ENCODE data around the gene DYNLT4. TPM values are rescaled to one million over a fixed set of nuclear protein-coding genes. Genes with fewer than 3 reads are reported as not detected.

DYNLT4 gene
- total and polyA plus RNA-seq, 2 of the 8 experiments (the other 6 are each of a cell fraction or from before 2014, with no cell fraction given), result 0.29 TPM; not detected in 1

DNA sequence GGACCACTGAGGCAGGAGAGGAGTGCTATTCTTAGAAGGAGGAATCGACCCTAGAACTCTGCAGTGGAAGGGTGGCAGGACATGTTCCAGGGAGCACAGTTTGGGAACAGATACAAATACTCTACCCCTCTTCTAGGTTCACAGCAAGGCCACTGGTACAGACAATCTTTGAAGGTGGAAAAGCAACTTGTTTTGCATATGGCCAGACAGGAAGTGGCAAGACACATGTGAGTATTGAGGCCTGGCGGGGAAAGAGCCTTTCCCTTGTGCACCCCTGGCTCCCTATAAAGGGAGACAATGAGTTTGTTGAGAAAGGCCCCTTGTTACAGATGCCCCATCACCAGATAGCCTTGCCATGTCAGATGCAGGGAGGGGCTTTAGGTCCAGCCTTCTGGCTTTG, 49.7 kb downstream of the DYNLT4 start:
- Histone ChIP-seq H3K4me3 (ENCODE audit: extremely low read depth in 1 of 4, insufficient read depth in 2 of 4, low read depth in 3 of 4, low read length in 4 of 4) (no peak overlapping the region), H2BK5ac (ENCODE audit: low read depth, low read length) (no peak overlapping the region), H2AFZ (ENCODE audit: low read length) (no peak overlapping the region), H2BK15ac (ENCODE audit: low read length) (no peak overlapping the region), H3K4me1 (replicated peaks in 1 of 4; ENCODE audit: control insufficient read depth in 3 of 4, insufficient read depth in 4 of 4, low read length in 3 of 4) (no peaks in the 10 kb centered on the region), H3K23ac (ENCODE audit: insufficient read length) (no peak overlapping the region), H4K20me1 (replicated peaks in 1 of 2; ENCODE audit: control insufficient read depth in 1 of 2, insufficient read depth in 2 of 2, low read length in 2 of 2) (peaks cover 0 to 6% of the 10 kb centered on the region in 2 experiments), H3K36me3 (ENCODE audit: control insufficient read depth in 2 of 4, insufficient read depth in 4 of 4, low read length in 3 of 4) (peaks cover 64 to 92% (median 85%) of the 10 kb centered on the region in 4 experiments), H2BK20ac (ENCODE audit: low read length) (no peak overlapping the region), H3K56ac (replicated peaks; ENCODE audit: insufficient read length, low read depth, low read length) (no peak overlapping the region), H3K27ac (ENCODE audit: low read depth, low read length) (no peak overlapping the region), H3K23me2 (ENCODE audit: low read depth, low read length) (no peaks in the 10 kb centered on the region), H2AK5ac (ENCODE audit: low read depth, low read length) (no peak overlapping the region), H3K79me1 (ENCODE audit: low read depth, low read length) (0 out of 2 replicates have a peak, but pooled peaks cover 1% of the 10 kb centered on the region), H3K14ac (ENCODE audit: insufficient read length) (no peak overlapping the region), H3K9me3 (ENCODE audit: insufficient read depth in 2 of 2, low read depth in 1 of 2, low read length in 1 of 2) (no peaks in the 10 kb centered on the region), H4K5ac (ENCODE audit: insufficient read length, low read depth, low read length) (no peak overlapping the region), H3K9ac (replicated peaks in 1 of 4; ENCODE audit: extremely low read depth in 1 of 4, low read depth in 3 of 4, low read length in 3 of 4) (no peak overlapping the region), H3K79me2 (ENCODE audit: control insufficient read depth in 1 of 2, insufficient read depth in 2 of 2, low read length in 2 of 2) (no peaks in the 10 kb centered on the region), H3K18ac (ENCODE audit: extremely low read depth, low read length) (no peak overlapping the region), H4K91ac (replicated peaks; ENCODE audit: insufficient read length, low read length) (no peak overlapping the region), H3K4ac (replicated peaks; ENCODE audit: insufficient read length, low read depth, low read length) (no peak overlapping the region), H2BK120ac (replicated peaks; ENCODE audit: low read depth, low read length) (no peak overlapping the region), H3K4me2 (ENCODE audit: insufficient read depth in 1 of 2, low read depth in 2 of 2, low read length in 2 of 2) (no peak overlapping the region), H4K8ac (ENCODE audit: extremely low read depth, insufficient read depth, low read length) (no peak overlapping the region), H2BK12ac (ENCODE audit: low read depth, low read length) (no peak overlapping the region), H3K27me3 (replicated peaks in 1 of 4; ENCODE audit: control insufficient read depth in 3 of 4, extremely low read depth in 1 of 4, insufficient read depth in 3 of 4, low read length in 3 of 4) (no peaks in the 10 kb centered on the region)
- FAIRE-seq (no peak), DNase-seq (ENCODE audit: low read depth in 1 of 2, low spot score in 2 of 2) (no peak)
- ChIA-PET POLR2A (ENCODE audit: partially characterized antibody) (interaction anchor here (0.8 to 11.3 kb wide), 5 partner anchors 10 to 19 kb away, joined by 3 to 151 read pairs (median 29); partner anchors contain the start of genes KIF2C and RPS8), CTCF (ENCODE audit: partially characterized antibody) (interaction anchor here (1.2 to 2.0 kb wide), 2 partner anchors 10 to 28 kb away, joined by 3 to 7 read pairs; no protein-coding TSS in a partner anchor)
- 91% methylated on average over 2 of the region's 2 CpGs; no CpG with 5 or more reads in 1 of the 2 experiments for WGBS, 2 experiments (ENCODE audit: extremely low coverage in 1 of 2, insufficient coverage in 1 of 2, insufficient read length in 1 of 2, insufficient replicate concordance in 2 of 2, low coverage in 1 of 2, low lambda C conversion rate in 2 of 2, missing lambda C conversion rate in 1 of 2)
- TF ChIP-seq RBBP5 (IDR thresholded peaks at IDR 0.05; ENCODE audit: borderline replicate concordance, low read depth, low read length) (no peak), RAD21 (IDR thresholded peaks at IDR 0.05 in 1 of 2, conservative IDR thresholded peaks at IDR 0.05 in 1 of 2; ENCODE audit: low read depth in 2 of 2, low read length in 2 of 2) (no peak), PHF8 (conservative IDR thresholded peaks at IDR 0.05; ENCODE audit: low read depth, low read length) (no peak), TCF12 (IDR thresholded peaks at IDR 0.05; ENCODE audit: low read depth, low read length) (no peak), SAP30 (IDR thresholded peaks at IDR 0.05; ENCODE audit: insufficient read depth, insufficient replicate concordance, low read length) (no peak), EP300 (IDR thresholded peaks at IDR 0.05; ENCODE audit: borderline replicate concordance in 1 of 2, low read depth in 2 of 2, low read length in 2 of 2) (no peak), SP2 (IDR thresholded peaks at IDR 0.05; ENCODE audit: low read length) (no peak), CEBPB (IDR thresholded peaks at IDR 0.05; ENCODE audit: low read depth, low read length) (no peak), NRF1 (IDR thresholded peaks at IDR 0.05; ENCODE audit: low read depth, low read length) (no peak), GTF2F1 (IDR thresholded peaks at IDR 0.05; ENCODE audit: borderline replicate concordance, low read depth, low read length) (no peak), SP4 (IDR thresholded peaks at IDR 0.05; ENCODE audit: low read length) (no peak), JUN (IDR thresholded peaks at IDR 0.05; ENCODE audit: low read depth, low read length) (no peak)
